Aorta (tissue), 5 donors: ENCODE results near the gene MYO18B. TPM values are rescaled to one million over a fixed set of nuclear protein-coding genes. Genes with fewer than 3 reads are reported as not detected.

Experiments
- ATAC-seq: fragments of 200-7000 bp; cut with Tn5 transposase; one replicate; pipeline ENCODE4 v1.9.1; 2022; ENCODE audit warnings: moderate library complexity; ENCODE audit not compliant: low FRiP score
- DNase-seq, 2 donors: peaks; one replicate each; pipeline ENCODE4 v3.0.0-alpha.2; 2020
- H3K27ac ChIP-seq, 2 donors: one replicate each; pipeline ENCODE4 v1.5.1; 2013; ENCODE audit warnings: low read length in 2 of 2, mild to moderate bottlenecking in 2 of 2, moderate library complexity in 2 of 2, control low read depth in 1 of 2, inconsistent platforms in 1 of 2, low read depth in 1 of 2
- H3K27me3 ChIP-seq, 2 donors: one replicate each; pipeline ENCODE4 v1.6.1; 2013; ENCODE audit warnings: control low read depth in 1 of 2, low read length in 1 of 2, mild to moderate bottlenecking in 1 of 2, moderate library complexity in 1 of 2; ENCODE audit not compliant: insufficient read depth in 2 of 2, control insufficient read depth in 1 of 2
- H3K36me3 ChIP-seq, 2 donors: one replicate each; pipeline ENCODE4 v1.6.1; 2013; ENCODE audit warnings: control low read depth in 1 of 2, low read length in 1 of 2, mild to moderate bottlenecking in 1 of 2; ENCODE audit not compliant: insufficient read depth in 2 of 2, control insufficient read depth in 1 of 2
- H3K4me1 ChIP-seq, 2 donors: one replicate each; pipeline ENCODE4 v1.6.1; 2013; ENCODE audit warnings: low read length in 2 of 2, control low read depth in 1 of 2, mild to moderate bottlenecking in 1 of 2, moderate library complexity in 1 of 2; ENCODE audit not compliant: insufficient read depth in 2 of 2, control insufficient read depth in 1 of 2
- H3K4me3 ChIP-seq, 2 donors: one replicate each; pipeline ENCODE4 v1.5.1; 2013; ENCODE audit warnings: low read length in 2 of 2, control low read depth in 1 of 2, mild to moderate bottlenecking in 1 of 2
- H3K9me3 ChIP-seq: one replicate; pipeline ENCODE4 v1.6.1; 2013; ENCODE audit warnings: mild to moderate bottlenecking, low read length; ENCODE audit not compliant: control insufficient read depth
- whole genome bisulfite sequencing, 2 donors: extraction: QIAGEN DNeasy Blood & Tissue Kit; methylation state at CpG; one replicate each; pipeline ENCODE4 v1.1.7; 2013; 5-methylcytosine and 5-hydroxymethylcytosine counted together
- intact Hi-C, 2 donors: fragments of 100-400 bp; cut with DNase I; formaldehyde crosslinking; loops; one replicate each; pipeline versions ENCODE4 v1.14.2 to v1.15.0; 2022
- polyA plus RNA-seq, 2 donors: library from polyadenylated mRNA; stranded (reverse); fragments of 200-250 nt; gene quantifications; one replicate each; pipeline ENCODE4 v1.2.3, GENCODE V29; 2013
- total RNA-seq, 2 donors: library from RNA; stranded (reverse); fragmentation: NEBNext Ultra II Directional; extraction: Animal tissue kit (Norgen Biotek cat#: 25700); gene quantifications; one replicate each; pipeline ENCODE4 v1.2.1, GENCODE V29; 2021
- donor health status: healthy with polysubstance abuse.
- donor health status: Bipolar disorder and iron deficiency.
- donor health status: DM: no; HTN: no; CAD: no.
- donor health status: DM: no; HTN: no; CAD: no.
- donor health status: DM: yes; HTN: yes; CAD: no.

MYO18B gene
- total and polyA plus RNA-seq, 4 donors, result 10.1 to 31.6 (median 22.1) TPM

GRCh38 chr22:25890651-25891050 lies 148.7 kb downstream of the MYO18B start:
- H3K4me3 ChIP-seq, result no peak overlapping the region
- no peaks in the 10 kb centered on the region for H3K9me3 ChIP-seq
- H3K27me3 ChIP-seq, result no peaks in the 10 kb centered on the region
- 89 to 90% methylated on average over 10 of the region's 10 CpGs for WGBS, 2 donors
- ATAC-seq (no peak), DNase-seq (no peak)
- no peak overlapping the region for H3K27ac ChIP-seq
- no peaks in the 10 kb centered on the region for H3K4me1 ChIP-seq
- intact Hi-C loops, result no loop called here
- peaks cover 0 to 3% of the 10 kb centered on the region in 2 donors for H3K36me3 ChIP-seq

DNA sequence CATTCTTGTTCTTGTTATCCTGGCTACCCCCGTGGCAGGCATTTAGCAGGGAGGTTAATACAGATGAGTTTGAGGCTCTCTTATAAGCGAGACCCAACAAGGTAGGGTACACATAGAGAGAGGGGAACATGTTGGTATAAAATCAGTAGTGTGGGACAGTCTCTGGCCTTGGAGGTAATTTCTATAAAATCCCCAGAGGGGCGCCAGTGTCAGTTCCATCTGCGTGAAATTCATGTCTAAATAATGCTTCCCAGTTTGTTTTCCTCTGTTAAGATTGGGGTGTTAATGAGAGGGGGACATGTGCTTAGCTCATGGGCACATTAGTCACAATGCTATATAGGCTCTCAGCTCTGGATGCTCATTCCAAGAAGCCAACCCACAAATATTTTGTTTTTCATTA lies 150.7 kb downstream of the MYO18B start:
- DNase-seq (no peak), ATAC-seq (no peak)
- intact Hi-C loops, result no loop called here
- Histone ChIP-seq H3K4me1 (no peaks in the 10 kb centered on the region), H3K4me3 (no peak overlapping the region), H3K9me3 (no peaks in the 10 kb centered on the region), H3K27me3 (no peaks in the 10 kb centered on the region), H3K36me3 (peaks cover 0 to 5% of the 10 kb centered on the region in 2 donors), H3K27ac (no peak overlapping the region)
- whole genome bisulfite sequencing, 2 donors, result 65 to 72% methylated on average over 4 of the region's 4 CpGs

- 72 to 75% methylated on average over 3 of the region's 3 CpGs for WGBS, 2 donors
- H3K36me3 ChIP-seq, result peaks cover 6 to 12% of the 10 kb centered on the region in 2 donors
- intact Hi-C loops, result no loop called here
Observed at GRCh38 chr22:25895678-25896077, 153.7 kb downstream of the MYO18B start.

GRCh38 chr22:25896098-25896497 lies 154.1 kb downstream of the MYO18B start:
- H3K36me3 ChIP-seq, result peaks cover 6 to 12% of the 10 kb centered on the region in 2 donors
- intact Hi-C loops, result no loop called here
- DNase-seq (no peak), ATAC-seq (no peak)
- no peak overlapping the region for H3K4me3 ChIP-seq
- WGBS, 2 donors, result 81% methylated on average over 4 of the region's 4 CpGs
- no peaks in the 10 kb centered on the region for H3K4me1 ChIP-seq
- no peaks in the 10 kb centered on the region for H3K9me3 ChIP-seq
- H3K27ac ChIP-seq, result no peak overlapping the region
- no peaks in the 10 kb centered on the region for H3K27me3 ChIP-seq

More at GRCh38 chr22:25895678-25896077, 153.7 kb downstream of the MYO18B start:
- no peak overlapping the region for H3K27ac ChIP-seq
- no peaks in the 10 kb centered on the region for H3K4me1 ChIP-seq
- no peaks in the 10 kb centered on the region for H3K9me3 ChIP-seq
- no peak overlapping the region for H3K4me3 ChIP-seq
- ATAC-seq (no peak), DNase-seq (no peak)
- H3K27me3 ChIP-seq, result no peaks in the 10 kb centered on the region

- DNase-seq (no peak), ATAC-seq (no peak)
- H3K27ac ChIP-seq, result no peak overlapping the region
- H3K4me1 ChIP-seq, result no peaks in the 10 kb centered on the region
- H3K27me3 ChIP-seq, result no peaks in the 10 kb centered on the region
- no peak overlapping the region for H3K4me3 ChIP-seq
- peaks cover 8 to 14% of the 10 kb centered on the region in 2 donors for H3K36me3 ChIP-seq
- WGBS, 2 donors, result 62 to 71% methylated on average over 2 of the region's 2 CpGs
- no peaks in the 10 kb centered on the region for H3K9me3 ChIP-seq
- intact Hi-C loops, result no loop called here
Observed at GRCh38 chr22:25896592-25896991, 154.6 kb downstream of the MYO18B start.

DNA sequence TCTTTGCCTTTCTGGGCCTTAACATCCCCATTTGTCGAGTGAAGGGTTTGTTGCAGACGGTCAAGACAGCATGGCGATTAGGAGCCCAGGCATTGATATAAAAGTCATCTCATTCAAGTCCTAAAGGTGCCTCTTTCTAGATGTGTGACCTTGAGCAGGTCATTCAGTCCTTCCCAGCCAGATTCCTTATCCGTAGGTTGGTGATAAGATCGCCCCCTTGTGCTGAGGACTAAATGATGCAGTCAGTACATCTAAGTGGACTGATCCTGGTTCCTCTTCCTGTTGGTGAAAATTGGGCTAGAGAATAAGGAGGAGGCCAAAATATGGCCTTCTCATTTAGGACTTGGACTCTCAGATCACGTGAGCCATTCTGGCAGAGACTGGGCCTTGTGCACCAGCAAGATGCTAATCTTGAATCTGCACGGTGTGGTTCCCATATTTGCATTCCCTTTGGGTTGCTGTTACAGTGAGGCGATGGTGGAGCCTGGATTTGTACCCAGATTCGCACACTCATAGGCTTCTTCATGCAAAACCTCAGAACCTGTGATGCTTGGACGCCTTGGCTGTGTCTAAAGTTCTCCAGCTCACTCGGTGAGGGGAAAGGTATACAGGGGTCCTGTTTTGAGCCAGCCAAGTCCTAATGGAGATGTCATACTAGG lies 156.8 kb downstream of the MYO18B start:
- no peak for DNase-seq
- intact Hi-C loops, result no loop called here
- Histone ChIP-seq H3K4me1 (no peaks in the 10 kb centered on the region), H3K4me3 (no peak overlapping the region), H3K36me3 (peaks cover 8 to 17% of the 10 kb centered on the region in 2 donors), H3K9me3 (no peaks in the 10 kb centered on the region), H3K27ac (no peak overlapping the region), H3K27me3 (no peaks in the 10 kb centered on the region)
- 69 to 72% methylated on average over 11 of the region's 11 CpGs for WGBS, 2 donors
- ATAC-seq, result no peak

DNA sequence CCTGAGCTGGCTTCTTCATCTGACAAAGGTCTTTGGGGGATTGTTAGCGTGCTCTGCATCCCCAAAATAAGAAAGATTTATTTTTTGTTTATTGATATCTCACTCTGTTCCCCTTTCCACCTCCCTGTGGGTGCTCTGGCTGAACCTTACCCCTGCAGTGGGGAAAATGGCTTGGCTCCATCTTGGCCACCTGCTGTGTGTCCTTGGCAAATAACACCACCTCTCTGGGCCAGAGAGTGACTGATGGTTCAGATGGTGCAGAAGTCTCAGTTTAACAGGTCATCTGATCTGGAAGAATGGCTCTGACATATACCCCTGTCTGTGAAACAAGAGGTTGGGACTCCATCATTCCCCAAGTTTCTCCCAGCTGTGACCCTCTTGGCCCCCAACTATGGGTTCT lies 157.6 kb downstream of the MYO18B start:
- DNase-seq (no peak), ATAC-seq (no peak)
- Histone ChIP-seq H3K27ac (no peak overlapping the region), H3K36me3 (peaks cover 8 to 17% of the 10 kb centered on the region in 2 donors), H3K9me3 (no peaks in the 10 kb centered on the region), H3K27me3 (no peaks in the 10 kb centered on the region), H3K4me1 (no peaks in the 10 kb centered on the region), H3K4me3 (no peak overlapping the region)
- intact Hi-C loops, result no loop called here
- 88 to 94% methylated on average over 1 of the region's 1 CpG for WGBS, 2 donors

DNA sequence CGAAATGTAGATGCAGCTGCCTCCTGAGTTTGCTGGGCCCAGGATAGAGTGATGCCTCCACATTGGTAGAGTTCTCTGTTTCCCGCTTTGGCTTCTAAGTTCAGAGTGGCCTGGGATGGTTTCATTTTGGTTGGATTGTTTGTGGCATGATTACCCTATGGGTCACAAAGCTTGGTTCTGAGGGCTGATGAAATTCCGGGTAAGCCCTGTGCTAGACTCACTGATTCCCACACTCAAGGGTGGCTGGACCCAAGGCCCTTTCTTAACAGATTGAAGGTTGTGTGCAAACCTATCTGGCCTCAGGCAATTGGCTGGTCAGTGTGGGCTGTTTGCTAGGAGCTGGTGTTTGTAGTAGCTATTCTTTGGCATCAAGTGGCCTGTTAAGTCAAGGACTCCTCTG lies 158.4 kb downstream of the MYO18B start:
- intact Hi-C loops, result no loop called here
- Histone ChIP-seq H3K4me1 (no peaks in the 10 kb centered on the region), H3K4me3 (no peak overlapping the region), H3K36me3 (peaks cover 8 to 14% of the 10 kb centered on the region in 2 donors), H3K9me3 (no peaks in the 10 kb centered on the region), H3K27ac (no peak overlapping the region), H3K27me3 (no peaks in the 10 kb centered on the region)
- no peak for DNase-seq
- WGBS, 2 donors, result 93 to 96% methylated on average over 3 of the region's 3 CpGs
- no peak for ATAC-seq

GRCh38 chr22:25900880-25901279 lies 158.9 kb downstream of the MYO18B start:
- intact Hi-C loops, result no loop called here
- Histone ChIP-seq H3K4me1 (no peaks in the 10 kb centered on the region), H3K9me3 (no peaks in the 10 kb centered on the region), H3K27ac (no peak overlapping the region), H3K4me3 (no peak overlapping the region), H3K36me3 (peaks cover 8 to 14% of the 10 kb centered on the region in 2 donors), H3K27me3 (no peaks in the 10 kb centered on the region)
- ATAC-seq, result no peak
- no peak for DNase-seq
- WGBS, 2 donors, result 77 to 86% methylated on average over 4 of the region's 4 CpGs
